Activated CD8-positive, alpha-beta memory T cell treated with anti-CD3 and anti-CD28 coated beads for 48 hours (primary cell): ENCODE measurements around the gene NT5M.
"Not testable (repeated sequence)": the region's sequence is repeated elsewhere in the genome, so short reads cannot be mapped to it uniquely, and the experiment has no call there.

Source experiments
- DNase-seq, 3 experiments: peaks; one replicate each; pipeline ENCODE4 v3.0.0-alpha.2; 2020; ENCODE audit warnings: low read depth in 2 of 3, low spot score in 2 of 3

NT5M gene

DNA sequence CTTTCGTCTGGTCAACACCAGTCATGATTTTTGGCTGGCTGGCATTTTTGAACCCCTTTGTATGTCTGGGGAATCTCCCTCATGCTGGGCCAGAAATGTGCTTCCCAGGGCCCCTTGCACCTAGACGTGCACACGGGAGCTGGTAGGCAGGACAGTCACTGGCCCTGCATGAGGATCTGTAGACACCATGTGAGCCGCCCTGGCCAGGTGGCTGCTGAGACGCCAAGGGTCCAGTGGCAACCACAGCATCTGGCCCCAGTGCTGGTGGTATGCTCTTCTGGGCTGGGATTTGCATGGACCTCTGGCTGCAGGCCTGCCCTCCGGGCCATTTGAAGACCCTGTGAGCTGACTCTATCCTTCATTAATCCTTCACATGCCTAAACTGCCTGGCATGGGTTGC, 67.5 kb downstream of the NT5M start:
- no peak for DNase-seq

GRCh38 chr17:17372856-17373520, 69.8 kb downstream of the NT5M start:
- no peak for DNase-seq

- DNase-seq = no peak
These were observed 72.7 kb downstream of the NT5M start for GRCh38 chr17:17375841-17376240.

GRCh38 chr17:17376362-17376761, 73.2 kb downstream of the NT5M start:
- DNase-seq = no peak

DNA sequence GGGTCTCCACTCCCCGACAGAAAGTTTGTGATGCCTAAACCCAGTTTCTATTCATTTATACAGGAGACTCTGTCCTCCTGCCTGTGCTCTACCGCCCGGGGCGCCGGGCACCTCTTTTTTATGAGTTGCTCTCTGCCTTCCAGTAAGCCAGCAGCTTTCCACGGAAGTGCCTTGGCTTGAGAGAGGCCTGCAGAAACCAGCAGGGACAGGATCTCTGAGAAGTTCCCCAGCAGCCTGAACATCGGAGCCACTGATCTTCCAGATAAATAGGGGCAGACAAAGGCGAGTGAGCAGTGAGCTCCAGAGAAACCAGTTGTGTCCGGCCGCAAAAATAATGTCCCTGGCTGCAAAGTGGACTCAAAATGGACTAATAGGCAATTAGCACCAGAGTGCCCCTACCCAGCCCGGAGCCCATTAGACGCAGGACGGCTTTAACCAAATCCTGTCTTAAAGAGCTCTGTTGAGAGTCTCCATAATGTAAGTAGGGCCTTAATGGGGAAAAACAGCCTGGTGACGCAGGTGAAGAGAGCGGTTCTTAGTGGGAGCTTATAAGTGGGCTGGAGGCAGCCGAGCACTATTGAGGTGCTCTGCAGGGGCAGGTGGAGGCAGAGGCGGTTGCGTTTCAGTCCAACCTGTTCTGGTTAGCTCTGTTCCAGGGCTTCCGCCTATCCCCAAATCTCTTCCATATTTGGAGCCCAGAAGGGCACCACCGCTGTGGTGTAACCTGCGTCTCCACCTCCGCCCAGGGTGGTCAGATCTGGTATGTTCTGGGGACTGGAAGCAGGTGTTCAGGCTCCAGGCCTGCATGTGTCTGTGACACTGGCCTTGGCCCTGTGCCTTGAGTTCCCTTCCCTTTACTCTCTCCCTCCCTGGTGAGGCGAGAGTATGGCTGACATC, 74.1 kb downstream of the NT5M start:
- no peak for DNase-seq

DNA sequence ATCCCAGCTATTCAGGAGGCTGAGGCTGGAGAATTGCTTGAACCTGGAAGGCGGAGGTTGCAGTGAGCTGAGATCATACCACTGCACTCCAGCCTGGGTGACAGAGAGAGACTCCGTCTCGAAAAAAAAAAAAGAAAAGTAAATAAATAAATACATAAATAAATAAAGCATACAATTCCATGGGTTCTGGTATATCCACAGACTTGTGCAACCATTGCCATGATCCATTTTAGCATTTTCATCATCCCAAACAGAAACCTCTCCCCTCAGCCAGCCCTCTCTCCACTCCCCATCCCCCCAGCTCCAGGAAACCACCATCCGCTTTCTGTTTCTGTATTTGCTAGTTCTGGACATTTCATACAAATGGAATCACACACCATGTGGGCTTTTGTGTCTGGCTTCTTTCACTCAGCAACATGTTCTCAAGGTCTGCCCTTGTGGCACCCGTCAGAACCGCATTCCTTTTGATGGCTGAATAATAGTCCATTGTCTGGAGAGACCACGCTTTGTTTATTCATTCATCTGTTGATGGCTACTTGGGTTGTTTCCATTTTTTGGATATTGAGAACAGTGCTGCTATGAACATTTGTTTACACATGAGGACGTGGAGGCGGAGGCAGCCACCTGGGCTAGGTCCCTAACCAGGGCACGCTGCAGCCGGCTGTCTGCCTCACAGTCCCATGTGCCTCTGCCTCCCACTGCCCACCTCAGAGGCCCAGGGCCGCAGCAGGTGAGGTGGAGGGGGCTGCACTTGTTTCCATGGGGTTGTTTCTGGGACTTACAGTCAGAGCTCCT, 76.2 kb downstream of the NT5M start:
- DNase-seq = no peak

DNA sequence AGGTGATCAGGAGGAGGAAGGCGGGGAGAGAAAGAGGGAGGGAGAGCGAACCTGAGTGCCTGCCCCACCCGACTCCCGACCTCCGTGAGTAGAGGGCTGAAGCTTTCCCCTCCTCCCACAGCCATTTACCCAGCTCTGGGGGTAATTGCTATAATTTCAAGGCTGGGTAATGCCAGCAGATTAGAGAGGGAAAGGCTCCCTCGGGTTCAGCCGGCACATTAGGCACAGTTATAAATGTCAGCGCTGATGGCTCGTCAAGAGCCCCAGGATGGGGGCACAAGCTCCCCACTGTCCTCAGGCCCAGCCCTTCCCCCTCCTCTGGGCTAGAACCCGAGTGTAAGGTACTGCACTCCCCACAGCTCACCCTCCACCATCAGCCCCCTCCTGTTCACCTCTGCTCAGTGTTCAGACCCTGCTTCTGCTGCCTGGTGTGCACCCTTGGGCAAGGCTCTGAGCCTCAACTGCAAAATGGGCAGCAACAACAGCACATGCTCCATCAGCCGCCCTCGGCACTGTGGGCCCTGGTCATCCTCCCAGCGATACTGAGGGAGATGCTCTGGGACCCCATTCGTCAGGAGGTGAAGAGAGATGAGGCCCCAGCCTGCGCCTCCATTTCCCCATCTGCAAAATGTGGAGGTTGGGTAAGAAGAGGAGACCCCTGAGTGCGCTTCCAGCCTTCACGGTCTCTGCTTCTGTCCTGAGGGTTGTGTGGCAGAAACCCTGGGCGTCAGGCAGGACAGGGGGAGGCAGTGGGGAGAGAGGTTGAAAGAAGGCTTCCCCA, 77.2 kb downstream of the NT5M start:
- DNase-seq = no peak

DNA sequence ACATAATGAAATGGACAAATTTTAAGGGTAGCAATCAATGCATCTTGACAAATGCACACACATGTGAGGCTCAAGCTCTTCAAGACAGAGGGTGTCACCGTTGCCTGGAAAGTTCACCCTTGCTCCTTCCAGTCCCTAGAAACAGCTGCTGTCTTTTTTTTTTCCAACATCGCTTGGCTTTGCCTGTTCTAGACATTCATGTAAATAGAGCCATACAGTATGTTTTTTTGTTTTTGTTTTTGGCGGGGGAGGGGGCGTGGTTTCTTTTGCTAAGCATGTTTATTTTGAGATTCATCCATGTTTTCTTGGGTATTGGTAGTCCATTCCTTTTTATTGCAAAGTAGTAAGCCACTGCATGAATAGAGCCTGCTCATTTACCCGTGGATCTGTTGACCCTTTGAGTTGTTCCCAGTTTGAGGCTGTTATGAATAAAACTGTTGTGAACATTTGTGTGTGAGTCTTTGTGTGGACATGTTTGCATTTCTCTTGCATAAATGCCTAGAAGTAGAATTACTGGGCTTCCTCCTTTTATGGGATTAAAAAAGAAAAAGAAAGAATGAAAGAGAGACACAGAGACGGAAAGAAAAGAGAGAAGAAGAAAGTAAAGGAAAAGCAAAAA, 78.4 kb downstream of the NT5M start:
- no peak for DNase-seq

GRCh38 chr17:17382065-17382459, 78.9 kb downstream of the NT5M start:
- no peak for DNase-seq

GRCh38 chr17:17382971-17383370, 79.8 kb downstream of the NT5M start:
- DNase-seq = no peak

DNA sequence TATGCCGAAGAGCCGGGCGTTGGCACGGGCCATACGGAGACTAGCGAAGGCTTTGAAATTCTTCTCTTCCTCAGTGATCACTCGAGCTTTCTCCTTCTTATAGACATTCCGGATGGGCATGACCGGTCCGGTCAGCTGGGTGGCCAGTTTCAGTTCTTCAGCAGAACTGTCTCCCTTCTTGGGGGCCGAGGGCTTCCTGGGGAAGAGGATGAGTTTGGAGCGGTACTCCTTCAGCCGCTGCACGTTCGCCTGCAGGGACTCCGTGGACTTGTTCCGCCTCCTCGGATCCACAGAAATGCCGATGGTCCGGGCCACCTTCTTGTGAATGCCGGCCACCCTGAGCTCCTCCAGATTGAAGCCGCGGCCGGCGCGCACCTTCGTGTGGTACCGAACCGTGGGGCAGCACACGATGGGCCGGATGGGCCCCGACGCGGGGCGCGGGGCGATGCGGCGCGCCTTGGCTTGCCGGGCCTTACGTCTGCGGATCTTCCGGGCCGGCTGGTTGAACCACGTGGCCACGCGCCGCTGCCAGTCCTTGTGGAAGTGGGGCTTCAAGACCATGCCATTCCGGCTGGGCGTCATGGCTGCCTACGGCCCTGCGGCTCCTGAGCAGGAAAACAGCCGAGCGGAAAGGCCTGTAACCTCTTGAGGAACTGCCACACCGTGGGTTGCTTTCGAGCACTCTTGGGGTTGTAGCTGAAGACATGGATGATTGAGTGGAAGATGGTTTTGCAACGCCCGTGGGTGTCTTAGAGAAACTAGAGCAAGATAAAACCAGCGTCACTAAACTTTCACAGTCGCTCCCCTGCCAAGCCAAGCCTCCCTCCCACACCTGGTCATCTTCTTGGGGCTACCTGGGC, 80.5 kb downstream of the NT5M start:
- not testable (repeated sequence) for DNase-seq

DNA sequence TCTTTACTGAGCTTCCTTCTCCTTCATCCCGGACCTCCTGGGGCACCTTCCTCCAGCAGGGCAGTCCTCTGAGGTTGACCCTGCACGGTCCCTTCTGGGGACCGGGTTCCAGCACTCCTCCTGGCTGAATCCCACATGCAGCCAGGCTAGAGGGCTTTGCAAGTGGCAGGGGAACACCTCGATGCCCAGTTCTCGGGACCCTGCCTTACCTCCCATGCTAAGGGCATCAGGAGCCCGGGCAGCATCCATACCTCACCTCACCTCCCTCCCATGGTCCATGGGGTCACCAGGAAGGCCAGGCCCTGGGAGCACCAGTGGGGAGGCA, 81.1 kb downstream of the NT5M start:
- no peak for DNase-seq

- no peak for DNase-seq
These were observed 81.8 kb downstream of the NT5M start for GRCh38 chr17:17384961-17385360.

DNA sequence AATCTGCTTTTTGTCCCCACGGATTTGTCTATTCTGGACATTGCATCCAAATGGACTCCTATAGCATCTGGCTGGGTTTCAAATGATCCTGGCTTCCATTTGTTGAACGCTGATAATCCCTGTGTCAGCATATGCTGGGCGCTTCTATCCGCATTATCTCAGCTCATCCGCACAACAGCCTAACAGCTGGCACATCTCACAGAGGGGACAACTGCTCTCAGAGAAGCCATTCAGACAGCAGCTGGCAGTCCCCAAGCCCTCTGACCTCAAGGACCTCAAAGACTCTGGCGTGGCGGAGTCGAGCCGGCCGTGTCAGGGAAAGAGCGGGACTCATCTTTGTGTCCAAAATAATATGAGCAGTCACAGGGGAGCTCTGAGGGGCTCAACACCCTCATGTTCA, 82.3 kb downstream of the NT5M start:
- DNase-seq = no peak

GRCh38 chr17:17386094-17386800, 83.1 kb downstream of the NT5M start:
- DNase-seq = no peak

DNA sequence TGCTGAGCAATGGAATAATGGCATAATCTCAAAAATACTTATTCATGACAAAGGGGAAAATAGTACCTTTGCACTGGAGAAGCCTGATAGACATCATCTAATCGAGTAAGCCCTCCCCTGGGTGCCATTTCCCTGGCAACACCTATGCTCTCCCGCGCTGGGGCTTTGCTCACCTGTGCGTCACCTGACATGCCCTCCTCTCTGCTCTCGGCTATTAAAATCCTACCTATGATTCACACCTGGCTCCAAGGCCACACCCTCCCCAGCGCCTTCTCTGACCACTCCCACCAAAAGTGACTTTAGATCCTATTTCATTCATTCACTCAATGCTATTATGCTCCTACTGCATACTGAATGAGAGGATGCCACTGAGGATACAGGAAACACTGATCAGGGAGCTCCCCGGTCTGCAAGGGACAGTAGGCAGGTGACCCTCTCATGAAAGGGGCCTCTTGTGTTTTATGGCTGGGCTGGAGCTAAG, 83.9 kb downstream of the NT5M start:
- no peak for DNase-seq

DNA sequence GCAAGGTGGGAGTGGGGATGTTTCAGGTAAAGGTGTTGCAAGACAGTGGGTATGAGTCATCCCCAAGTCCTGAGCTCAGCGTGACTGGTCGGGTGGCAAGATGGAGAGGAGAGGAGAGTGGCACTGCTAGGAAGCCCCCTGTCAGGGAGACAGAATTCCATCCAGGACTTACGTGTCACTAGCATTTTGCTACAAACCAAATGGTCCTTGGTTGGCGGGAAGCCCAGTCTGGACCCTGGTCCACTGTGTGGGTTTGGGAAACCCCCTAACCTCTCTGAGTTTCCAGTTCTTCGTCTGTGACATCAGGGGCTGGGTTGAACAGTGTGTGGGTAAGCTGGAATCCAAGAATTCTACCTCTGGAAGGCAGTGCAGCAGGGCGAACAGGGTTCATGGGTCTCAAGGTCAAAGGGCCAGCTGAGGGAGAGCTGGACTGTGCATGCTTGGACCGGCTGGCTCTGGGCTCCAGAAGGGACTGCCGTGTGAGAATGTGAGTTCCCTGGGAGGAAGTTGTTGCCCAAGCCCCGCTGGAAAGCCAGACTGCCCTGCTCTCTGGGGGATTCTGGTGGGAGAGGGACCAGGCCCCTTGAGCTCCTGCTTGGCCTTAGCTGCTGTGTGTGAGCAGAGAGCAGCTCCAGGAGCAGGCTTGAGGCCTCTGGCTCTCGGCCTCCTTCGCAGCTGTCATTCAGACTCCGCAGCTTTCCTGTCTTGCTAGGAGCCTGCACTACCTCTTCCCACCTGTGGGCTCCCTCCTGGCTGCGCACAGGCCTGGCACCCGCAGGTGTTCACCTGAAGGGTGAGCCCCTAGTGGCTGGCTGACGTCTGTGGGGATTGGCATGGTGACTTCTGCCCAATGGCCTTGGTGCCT, 84.6 kb downstream of the NT5M start:
- DNase-seq = no peak
